GM12801 (cell line): ENCODE data around the gene TXLNG.

Source experiments
- TF ChIP-seq, protein P1 (sequence below): IDR thresholded peaks from one replicate; pipeline ENCODE4 v1.5.1; 2011; ENCODE audit warnings: control low read depth; ENCODE audit not compliant: insufficient read length; ENCODE audit errors: extremely low read depth

The TXLNG gene

DNA sequence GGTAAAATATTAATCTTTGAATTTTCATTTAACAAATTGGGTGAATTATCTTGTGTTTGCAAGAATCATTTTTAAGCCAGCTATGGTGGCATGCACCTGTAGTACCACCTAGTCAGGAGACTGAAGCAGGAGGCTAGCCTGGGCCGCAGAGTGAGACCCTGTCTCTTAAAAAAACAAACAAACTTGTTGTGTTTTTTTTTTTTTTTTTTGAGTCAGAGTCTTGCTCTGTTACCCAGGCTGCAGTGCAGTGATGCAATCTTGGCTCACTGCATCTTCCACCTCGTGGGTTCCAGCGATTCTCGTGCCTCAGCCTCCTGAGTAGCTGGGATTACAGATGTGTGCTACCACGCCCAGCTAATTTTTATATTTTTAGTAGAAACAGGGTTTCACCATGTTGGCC lies 2.2 kb downstream of the TXLNG start:
- TF ChIP-seq, protein P1, sequence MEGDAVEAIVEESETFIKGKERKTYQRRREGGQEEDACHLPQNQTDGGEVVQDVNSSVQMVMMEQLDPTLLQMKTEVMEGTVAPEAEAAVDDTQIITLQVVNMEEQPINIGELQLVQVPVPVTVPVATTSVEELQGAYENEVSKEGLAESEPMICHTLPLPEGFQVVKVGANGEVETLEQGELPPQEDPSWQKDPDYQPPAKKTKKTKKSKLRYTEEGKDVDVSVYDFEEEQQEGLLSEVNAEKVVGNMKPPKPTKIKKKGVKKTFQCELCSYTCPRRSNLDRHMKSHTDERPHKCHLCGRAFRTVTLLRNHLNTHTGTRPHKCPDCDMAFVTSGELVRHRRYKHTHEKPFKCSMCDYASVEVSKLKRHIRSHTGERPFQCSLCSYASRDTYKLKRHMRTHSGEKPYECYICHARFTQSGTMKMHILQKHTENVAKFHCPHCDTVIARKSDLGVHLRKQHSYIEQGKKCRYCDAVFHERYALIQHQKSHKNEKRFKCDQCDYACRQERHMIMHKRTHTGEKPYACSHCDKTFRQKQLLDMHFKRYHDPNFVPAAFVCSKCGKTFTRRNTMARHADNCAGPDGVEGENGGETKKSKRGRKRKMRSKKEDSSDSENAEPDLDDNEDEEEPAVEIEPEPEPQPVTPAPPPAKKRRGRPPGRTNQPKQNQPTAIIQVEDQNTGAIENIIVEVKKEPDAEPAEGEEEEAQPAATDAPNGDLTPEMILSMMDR = no peak

DNA sequence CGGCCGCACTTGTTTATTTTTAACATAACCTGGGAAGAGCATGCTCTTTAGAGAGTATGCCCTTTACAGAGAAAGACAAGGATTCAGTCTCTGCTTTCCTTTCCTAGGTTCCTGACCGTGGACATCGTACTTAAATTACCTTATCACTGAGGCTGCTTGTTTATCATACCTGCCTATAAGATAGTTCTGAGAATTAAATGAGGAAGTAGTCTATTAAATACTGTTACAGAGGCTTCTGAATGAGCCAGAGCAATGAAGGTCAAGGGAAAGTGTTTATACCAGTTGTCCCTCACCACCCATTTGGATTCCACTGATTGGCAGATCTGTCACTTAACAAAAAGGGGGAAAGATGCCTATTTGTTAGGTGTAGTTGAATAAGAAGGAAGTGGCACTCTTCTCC lies 10.0 kb downstream of the TXLNG start:
- TF ChIP-seq, protein P1 = no peak

DNA sequence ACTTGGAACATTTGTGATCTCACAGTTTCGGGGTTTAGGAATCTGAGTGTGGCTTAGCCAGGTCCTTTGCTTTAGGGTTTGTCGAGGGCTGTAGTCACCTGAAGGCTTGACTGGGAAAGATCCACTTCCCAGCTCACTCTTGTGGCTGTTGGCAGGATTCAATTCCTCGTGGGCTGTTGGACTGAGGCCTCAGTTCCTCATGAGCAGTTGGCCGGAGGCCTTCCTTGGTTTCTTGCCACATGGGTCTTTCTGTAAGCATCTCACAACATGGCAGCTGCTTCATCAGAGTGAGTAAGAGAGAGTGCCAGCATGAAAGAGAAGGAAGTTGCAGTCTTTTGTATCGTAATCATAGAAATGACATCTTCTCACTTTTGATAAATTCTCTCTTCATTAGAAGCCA lies 11.1 kb downstream of the TXLNG start:
- TF ChIP-seq, protein P1 = no peak

DNA sequence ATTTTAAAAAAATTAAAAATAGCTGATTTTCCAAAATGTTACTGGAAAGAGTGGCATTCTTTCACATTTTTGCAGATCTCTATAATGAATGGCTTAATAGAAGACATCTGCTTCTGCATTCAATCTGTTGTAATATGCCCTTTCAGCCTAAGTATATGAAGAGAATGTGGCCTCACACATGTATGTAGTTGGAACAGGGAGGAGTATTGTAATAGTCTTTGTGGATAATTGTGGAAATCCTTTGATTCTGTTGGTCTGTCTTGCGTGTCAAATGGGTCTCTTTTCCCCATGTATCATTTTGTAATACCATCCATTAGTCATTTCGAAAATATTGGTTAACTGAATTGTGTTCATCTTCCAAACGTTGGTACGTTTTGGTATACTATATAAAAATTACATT lies 11.6 kb downstream of the TXLNG start:
- TF ChIP-seq, protein P1 = no peak

DNA sequence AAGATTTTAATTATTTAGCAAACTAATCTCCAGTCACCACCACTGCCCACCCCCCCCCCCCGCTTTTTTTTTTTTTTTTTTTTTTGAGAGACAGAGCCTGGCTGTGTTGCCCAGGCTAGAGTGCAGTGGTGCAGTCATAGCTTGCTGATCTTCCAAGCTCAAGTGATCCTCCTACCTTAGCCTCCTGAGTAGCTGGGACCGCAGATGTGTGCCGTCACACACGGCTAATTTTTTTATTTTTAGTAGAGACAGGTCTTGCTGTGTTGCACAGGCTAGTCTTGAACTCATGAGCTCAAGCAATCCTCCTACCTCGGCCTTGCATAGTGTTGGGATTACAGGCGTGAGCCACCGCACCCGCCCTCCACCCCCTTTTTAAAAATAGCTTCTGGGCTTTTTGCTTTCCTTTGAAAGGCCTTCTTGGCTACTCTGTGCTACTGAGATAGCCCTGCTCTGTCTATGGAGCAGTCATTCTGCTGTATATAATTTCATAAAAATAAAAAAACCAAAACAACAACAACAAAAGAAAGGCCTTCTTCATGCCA lies 18.7 kb downstream of the TXLNG start:
- TF ChIP-seq, protein P1 = no peak

DNA sequence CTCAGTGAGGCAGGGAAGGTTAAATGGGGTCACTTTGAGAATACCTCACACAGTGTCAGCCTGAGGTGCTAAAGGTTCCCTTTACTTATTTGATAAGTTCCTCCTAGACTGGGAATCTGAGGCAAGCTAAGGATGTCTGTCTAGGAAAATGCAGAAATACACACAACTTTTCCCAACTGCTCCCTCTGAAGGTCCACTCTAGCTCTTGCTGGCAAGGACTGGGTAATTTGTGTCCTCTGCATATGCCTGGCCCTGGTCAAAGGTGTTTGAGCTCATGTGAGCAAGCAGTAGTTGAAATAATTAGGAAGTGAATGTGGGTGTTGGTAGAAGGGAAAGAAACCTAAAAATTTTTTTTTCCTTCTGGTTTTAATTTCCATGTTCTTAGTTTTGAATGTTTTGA lies 21.3 kb downstream of the TXLNG start:
- TF ChIP-seq, protein P1 = no peak

DNA sequence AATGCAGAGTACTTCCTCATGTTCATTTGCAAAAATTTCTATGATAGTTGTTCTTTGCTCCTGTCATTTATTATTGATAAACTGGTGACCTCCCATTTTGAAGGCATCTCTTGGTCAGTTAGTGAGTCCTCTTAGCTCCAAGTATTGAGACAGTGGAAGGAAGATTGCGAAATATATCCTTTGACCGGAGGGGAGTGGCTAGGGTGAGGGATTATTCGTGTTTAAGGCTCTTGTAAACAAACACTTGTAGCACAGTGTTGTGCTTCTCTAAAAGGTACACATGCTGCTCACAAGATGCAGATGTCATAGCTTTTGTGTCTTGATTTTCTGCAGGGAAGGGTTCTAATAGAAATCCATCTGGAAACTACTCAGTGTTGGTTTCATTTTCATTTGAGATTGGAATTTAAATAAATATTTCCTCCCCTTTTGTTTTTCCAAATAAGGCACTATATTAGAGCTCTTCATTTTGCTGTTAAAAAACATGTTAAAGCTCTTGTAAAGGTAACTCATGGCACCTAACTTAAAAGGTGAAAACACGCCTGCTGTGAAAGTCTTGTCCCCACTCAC lies 21.8 kb downstream of the TXLNG start:
- TF ChIP-seq, protein P1 = no peak
